Measurements from ENCODE around the gene GCKR. TPM values are rescaled to one million over a fixed set of nuclear protein-coding genes. Genes with fewer than 3 reads are reported as not detected.

GCKR gene
- total RNA-seq, 1 experiment from 2014 or later = 0.11 TPM

DNA sequence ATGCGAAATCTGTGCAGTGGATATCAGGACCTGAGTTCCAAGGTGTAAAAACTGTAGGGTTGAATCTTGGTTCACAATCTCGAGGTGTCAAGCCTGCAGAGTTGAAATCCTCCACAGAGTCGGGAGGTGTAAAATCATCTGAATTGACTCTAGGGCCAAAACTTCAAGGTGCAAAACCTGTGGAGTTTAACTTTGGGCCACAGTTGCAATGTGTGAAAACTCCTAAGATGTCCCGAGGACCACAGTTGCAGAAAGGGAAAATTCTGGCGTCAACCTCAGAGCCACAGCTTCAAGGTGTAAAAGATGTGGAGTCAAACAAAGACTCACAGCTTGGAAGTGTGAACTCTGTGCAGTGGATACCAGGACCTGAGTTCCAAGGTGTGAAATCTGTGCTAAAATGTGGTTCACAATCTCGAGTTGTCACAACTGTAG, 76.4 kb downstream of the GCKR start:
- Histone ChIP-seq H4K91ac (ENCODE audit: insufficient read length, low read depth, low read length) (no peak overlapping the region), H4K5ac (ENCODE audit: insufficient read length, low read depth, low read length) (no peak overlapping the region), H2BK120ac (ENCODE audit: low read depth, low read length, poor library complexity, severe bottlenecking) (no peak overlapping the region), H3K27ac (ENCODE audit: insufficient read length, low read depth, low read length) (no peak overlapping the region), H3T11ph (ENCODE audit: low read length) (no peak overlapping the region), H3K23me2 (ENCODE audit: insufficient read length, low read depth, low read length, poor library complexity, severe bottlenecking) (no peaks in the 10 kb centered on the region), H3K14ac (ENCODE audit: insufficient read depth, low read length) (no peak overlapping the region), H3K4ac (ENCODE audit: low read depth, low read length) (no peak overlapping the region), H3K79me2 (ENCODE audit: insufficient read depth, low read length) (no peaks in the 10 kb centered on the region), H2BK15ac (ENCODE audit: low read depth, low read length) (no peak overlapping the region), H2BK20ac (ENCODE audit: low read depth, low read length, poor library complexity, severe bottlenecking) (no peak overlapping the region), H3K9me3 (ENCODE audit: control insufficient read depth, low read depth, low read length) (peaks cover 7% of the 10 kb centered on the region), H4K8ac (replicated peaks; ENCODE audit: insufficient read length, low read depth, low read length) (no peak overlapping the region), H4K20me1 (ENCODE audit: control insufficient read depth, insufficient read depth, insufficient read length) (no peaks in the 10 kb centered on the region), H3K27me3 (ENCODE audit: insufficient read depth, low read length) (peaks cover 3% of the 10 kb centered on the region; the same call in 1 of the 2 replicates), H3K23ac (ENCODE audit: insufficient read length, low read depth, low read length) (no peak overlapping the region), H3K79me1 (ENCODE audit: insufficient read depth, low read depth, low read length, poor library complexity, severe bottlenecking) (no peaks in the 10 kb centered on the region), H3K56ac (ENCODE audit: insufficient read length, low read depth, low read length) (no peak overlapping the region), H3K4me2 (ENCODE audit: insufficient read depth, insufficient read length, low read length) (no peak overlapping the region), H3K18ac (ENCODE audit: insufficient read length, low read depth, low read length) (no peak overlapping the region), H3K4me1 (ENCODE audit: insufficient read depth, low read length) (no peaks in the 10 kb centered on the region), H2AK5ac (ENCODE audit: insufficient read length, low read length) (no peak overlapping the region), H2BK5ac (ENCODE audit: insufficient read length, low read length) (no peak overlapping the region), H2BK12ac (ENCODE audit: insufficient read length, low read depth, low read length) (no peak overlapping the region), H2AFZ (ENCODE audit: low read length) (no peak overlapping the region), H3K9ac (ENCODE audit: extremely low read depth, insufficient read length, low read length) (no peak overlapping the region)
- H3K4me1 Mint-ChIP-seq = no peaks in the 10 kb centered on the region
- no peak for DNase-seq
- peaks cover 86% of the 10 kb centered on the region for H3K27me3 Mint-ChIP-seq (ENCODE audit: low read depth)
- H3K27ac Mint-ChIP-seq = no peak overlapping the region
- H3K36me3 Mint-ChIP-seq (ENCODE audit: insufficient read depth in 1 of 3, low read depth in 3 of 3) = peaks cover 0 to 4% (median 1%) of the 10 kb centered on the region in 3 experiments; a peak in 2 of 7 replicates
- H3K4me3 Mint-ChIP-seq = no peak overlapping the region
- TF ChIP-seq, protein P1, sequence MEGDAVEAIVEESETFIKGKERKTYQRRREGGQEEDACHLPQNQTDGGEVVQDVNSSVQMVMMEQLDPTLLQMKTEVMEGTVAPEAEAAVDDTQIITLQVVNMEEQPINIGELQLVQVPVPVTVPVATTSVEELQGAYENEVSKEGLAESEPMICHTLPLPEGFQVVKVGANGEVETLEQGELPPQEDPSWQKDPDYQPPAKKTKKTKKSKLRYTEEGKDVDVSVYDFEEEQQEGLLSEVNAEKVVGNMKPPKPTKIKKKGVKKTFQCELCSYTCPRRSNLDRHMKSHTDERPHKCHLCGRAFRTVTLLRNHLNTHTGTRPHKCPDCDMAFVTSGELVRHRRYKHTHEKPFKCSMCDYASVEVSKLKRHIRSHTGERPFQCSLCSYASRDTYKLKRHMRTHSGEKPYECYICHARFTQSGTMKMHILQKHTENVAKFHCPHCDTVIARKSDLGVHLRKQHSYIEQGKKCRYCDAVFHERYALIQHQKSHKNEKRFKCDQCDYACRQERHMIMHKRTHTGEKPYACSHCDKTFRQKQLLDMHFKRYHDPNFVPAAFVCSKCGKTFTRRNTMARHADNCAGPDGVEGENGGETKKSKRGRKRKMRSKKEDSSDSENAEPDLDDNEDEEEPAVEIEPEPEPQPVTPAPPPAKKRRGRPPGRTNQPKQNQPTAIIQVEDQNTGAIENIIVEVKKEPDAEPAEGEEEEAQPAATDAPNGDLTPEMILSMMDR (conservative IDR thresholded peaks at IDR 0.05) = no peak
- no CpG with 5 or more reads among the region's 6 CpGs for WGBS (ENCODE audit: extremely low coverage, insufficient read length, low lambda C conversion rate)
- peaks cover 0 to 28% of the 10 kb centered on the region in 2 experiments; a peak in 4 of 5 replicates for H3K9me3 Mint-ChIP-seq

Other genes with a start within 250 kb of the GCKR start
- 2.5 and 3.4 TPM in 2 replicates for gene SLC30A3, start 233.8 kb upstream of the GCKR start, total RNA-seq (2021)
- gene DNAJC5G, start 221.4 kb upstream of the GCKR start, total RNA-seq (2021) = 0.37 and 0.44 TPM in 2 replicates
- gene TRIM54, start 214.4 kb upstream of the GCKR start, total RNA-seq (2021) = 4.6 and 5.0 TPM in 2 replicates
- 0.77 and 1.5 TPM in 2 replicates for gene UCN, start 188.4 kb upstream of the GCKR start, total RNA-seq (2021)
- gene MPV17, start 173.7 kb upstream of the GCKR start, total RNA-seq (2021) = 55.4 and 59.4 TPM in 2 replicates
- gene GTF3C2, start 140.1 kb upstream of the GCKR start, total RNA-seq (2021) = 109 TPM in 2 replicates
- gene EIF2B4, start 126.5 kb upstream of the GCKR start, total RNA-seq (2021) = 62.1 and 67.2 TPM in 2 replicates
- gene SNX17, start 126.2 kb upstream of the GCKR start, total RNA-seq (2021) = 78.1 and 81.1 TPM in 2 replicates
- gene ZNF513, start 116.1 kb upstream of the GCKR start, total RNA-seq (2021) = 24.8 and 26.5 TPM in 2 replicates
- gene PPM1G, start 87.2 kb upstream of the GCKR start, total RNA-seq (2021) = 146 and 150 TPM in 2 replicates
- gene NRBP1, start 68.2 kb upstream of the GCKR start, total RNA-seq (2021) = 140 TPM in 2 replicates
- 49.9 and 57.3 TPM in 2 replicates for gene KRTCAP3, start 54.5 kb upstream of the GCKR start, total RNA-seq (2021)
- 13.8 and 15.5 TPM in 2 replicates for gene IFT172, start 7.1 kb upstream of the GCKR start, total RNA-seq (2021)
- 21.1 and 21.5 TPM in 2 replicates for gene FNDC4, start 1.6 kb upstream of the GCKR start, total RNA-seq (2021)
- gene ZNF512, start 86.2 kb downstream of the GCKR start, total RNA-seq (2021) = 35.6 and 38.2 TPM in 2 replicates
- 1.2 and 1.6 TPM in 2 replicates for gene CCDC121, start 132.2 kb downstream of the GCKR start, total RNA-seq (2021)
- gene GPN1, start 132.2 kb downstream of the GCKR start, total RNA-seq (2021) = 45.5 and 48.5 TPM in 2 replicates
- gene SUPT7L, start 166.8 kb downstream of the GCKR start, total RNA-seq (2021) = 28.9 and 30.4 TPM in 2 replicates
- gene SLC4A1AP, start 167.1 kb downstream of the GCKR start, total RNA-seq (2021) = 18.8 and 20.8 TPM in 2 replicates

Measured in H9 (cell line).